A673 (cell line): ENCODE data around the gene BEND5. TPM values are rescaled to one million over a fixed set of nuclear protein-coding genes. Genes with fewer than 3 reads are reported as not detected.

Source experiments
- BruUV-seq: library from RNA; stranded (reverse); fragments of 400-500 nt; replicated peaks from 2 replicates; lab custom pipeline; 2021; lab: Mats Ljungman, UMichigan
- CTCF ChIA-PET: fragments of 300-600 bp; sonication (Branson Sonifier 250); formaldehyde crosslinking; loops from one replicate; lab custom pipeline; 2022; ENCODE audit warnings: antibody characterized with exemption; lab: Charles Lee
- POLR2A ChIA-PET: fragments of 300-600 bp; sonication (Branson Sonifier 250); formaldehyde crosslinking; loops from one replicate; lab custom pipeline; 2022; ENCODE audit warnings: antibody characterized with exemption; ENCODE audit not compliant: low non-redundant PET; lab: Charles Lee
- DNase-seq: peaks from one replicate; pipeline ENCODE4 v3.0.0-alpha.2; 2015; ENCODE audit warnings: low spot score
- H3K27ac ChIP-seq: fragments of 200-600 bp; sonication (generic); 2 replicates; pipeline ENCODE4 v1.5.1; 2016; ENCODE audit warnings: mixed run types, low read depth, mild to moderate bottlenecking, mixed read lengths, antibody characterized with exemption, low read length; ENCODE audit not compliant: poor library complexity, severe bottlenecking
- H3K27me3 ChIP-seq: fragments of 200-600 bp; sonication (generic); replicated peaks from 2 replicates; pipeline ENCODE4 v1.6.1; 2017; ENCODE audit warnings: mixed run types, low read depth, mild to moderate bottlenecking, mixed read lengths, antibody characterized with exemption, low read length; ENCODE audit not compliant: insufficient read depth, poor library complexity
- H3K36me3 ChIP-seq: fragments of 200-600 bp; sonication (generic); 2 replicates; pipeline ENCODE4 v1.6.1; 2016; ENCODE audit warnings: mixed run types, mild to moderate bottlenecking, mixed read lengths, antibody characterized with exemption, low read length; ENCODE audit not compliant: insufficient read depth, poor library complexity, severe bottlenecking
- H3K4me1 ChIP-seq: fragments of 200-600 bp; sonication (generic); 2 replicates; pipeline ENCODE4 v1.6.1; 2017; ENCODE audit warnings: mixed run types, mild to moderate bottlenecking, mixed read lengths, antibody characterized with exemption, low read length; ENCODE audit not compliant: insufficient read depth, poor library complexity, severe bottlenecking
- H3K4me3 ChIP-seq: fragments of 200-600 bp; sonication (generic); 2 replicates; pipeline ENCODE4 v1.5.1; 2016; ENCODE audit warnings: low read depth, mixed run types, mild to moderate bottlenecking, mixed read lengths, low read length; ENCODE audit not compliant: poor library complexity, severe bottlenecking
- H3K9me3 ChIP-seq: fragments of 200-600 bp; sonication (generic); 2 replicates; pipeline ENCODE4 v1.6.1; 2016; ENCODE audit warnings: mixed run types, low read depth, mild to moderate bottlenecking, mixed read lengths, antibody characterized with exemption, low read length; ENCODE audit not compliant: poor library complexity, severe bottlenecking
- EZH2 ChIP-seq: fragments of 200-600 bp; sonication (generic); IDR thresholded peaks from 2 replicates; pipeline ENCODE4 v1.6.1; 2017; ENCODE audit warnings: borderline replicate concordance, low read depth, mild to moderate bottlenecking, mixed read lengths, antibody characterized with exemption, low read length; ENCODE audit not compliant: poor library complexity, severe bottlenecking
- intact Hi-C: fragments of 100-400 bp; cut with micrococcal nuclease; formaldehyde crosslinking; loops from one replicate; pipeline ENCODE4 v1.10.0; 2022; ENCODE audit not compliant: unreplicated experiment
- total RNA-seq: library from RNA; stranded (reverse); gene quantifications from 2 replicates; pipeline ENCODE4 v1.2.3, GENCODE V29; 2021
- TF ChIP-seq, protein P1 (sequence below): fragments of 300-800, 200-600 bp; sonication (generic); conservative IDR thresholded peaks from 2 replicates; pipeline ENCODE4 v1.5.1; 2017; ENCODE audit warnings: low read depth, mild to moderate bottlenecking, antibody characterized with exemption, low read length, moderate library complexity, mixed read lengths

Gene BEND5
- total RNA-seq, 1 experiment from 2014 or later, result 6.2 TPM

DNA sequence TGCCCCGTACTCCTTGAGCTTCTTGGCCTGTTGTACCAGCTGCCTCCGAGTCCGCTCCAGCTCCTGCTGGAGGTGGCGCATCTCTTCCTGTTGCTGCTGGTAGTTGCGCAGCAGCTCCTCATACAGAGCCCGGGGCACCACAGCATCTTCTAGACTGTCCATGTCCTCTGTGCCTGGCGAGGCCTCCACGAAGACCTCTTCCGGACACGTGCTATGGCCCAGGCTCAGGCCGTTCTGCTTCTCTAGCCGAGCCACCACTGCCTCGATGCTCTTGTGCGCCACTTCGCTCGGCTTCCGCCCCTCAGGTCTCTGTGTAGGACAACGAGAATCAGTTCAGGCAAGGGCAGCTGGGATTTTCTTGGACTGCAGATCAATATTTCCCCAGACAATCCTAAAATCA is 17.7 kb downstream of the BEND5 start:
- Histone ChIP-seq H3K4me3 (no peak overlapping the region), H3K27ac (no peak overlapping the region), H3K9me3 (no peaks in the 10 kb centered on the region), H3K4me1 (no peaks in the 10 kb centered on the region), H3K36me3 (peaks cover 5% of the 10 kb centered on the region), H3K27me3 (no peaks in the 10 kb centered on the region)
- no TSS peak for BruUV-seq
- no peak for TF ChIP-seq EZH2
- TF ChIP-seq, protein P1, sequence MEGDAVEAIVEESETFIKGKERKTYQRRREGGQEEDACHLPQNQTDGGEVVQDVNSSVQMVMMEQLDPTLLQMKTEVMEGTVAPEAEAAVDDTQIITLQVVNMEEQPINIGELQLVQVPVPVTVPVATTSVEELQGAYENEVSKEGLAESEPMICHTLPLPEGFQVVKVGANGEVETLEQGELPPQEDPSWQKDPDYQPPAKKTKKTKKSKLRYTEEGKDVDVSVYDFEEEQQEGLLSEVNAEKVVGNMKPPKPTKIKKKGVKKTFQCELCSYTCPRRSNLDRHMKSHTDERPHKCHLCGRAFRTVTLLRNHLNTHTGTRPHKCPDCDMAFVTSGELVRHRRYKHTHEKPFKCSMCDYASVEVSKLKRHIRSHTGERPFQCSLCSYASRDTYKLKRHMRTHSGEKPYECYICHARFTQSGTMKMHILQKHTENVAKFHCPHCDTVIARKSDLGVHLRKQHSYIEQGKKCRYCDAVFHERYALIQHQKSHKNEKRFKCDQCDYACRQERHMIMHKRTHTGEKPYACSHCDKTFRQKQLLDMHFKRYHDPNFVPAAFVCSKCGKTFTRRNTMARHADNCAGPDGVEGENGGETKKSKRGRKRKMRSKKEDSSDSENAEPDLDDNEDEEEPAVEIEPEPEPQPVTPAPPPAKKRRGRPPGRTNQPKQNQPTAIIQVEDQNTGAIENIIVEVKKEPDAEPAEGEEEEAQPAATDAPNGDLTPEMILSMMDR, result no peak
- CTCF ChIA-PET, result no interaction called here
- no peak for DNase-seq
- intact Hi-C loops, result no loop called here
- POLR2A ChIA-PET, result no interaction called here

DNA sequence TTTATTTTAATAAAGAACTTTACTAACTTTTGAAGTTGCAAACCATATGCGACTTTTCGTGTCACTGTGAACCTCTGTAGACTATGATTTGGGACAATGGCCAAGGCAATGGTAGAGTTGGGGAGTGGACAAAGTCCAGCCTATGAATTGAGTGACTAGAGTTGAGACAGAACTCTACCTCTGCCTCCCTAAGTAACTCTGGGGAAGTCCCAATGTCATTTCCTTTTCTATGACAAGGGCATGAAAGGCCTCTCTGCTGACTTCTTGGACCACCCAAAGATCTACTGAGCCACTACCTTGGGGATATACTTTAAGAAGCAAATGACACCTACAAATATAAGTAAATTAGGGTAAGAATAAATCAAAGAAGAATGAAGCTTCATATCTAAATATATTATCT is 19.3 kb downstream of the BEND5 start:
- Histone ChIP-seq H3K27me3 (no peaks in the 10 kb centered on the region), H3K4me3 (no peak overlapping the region), H3K4me1 (no peaks in the 10 kb centered on the region), H3K36me3 (peaks cover 5% of the 10 kb centered on the region), H3K9me3 (no peaks in the 10 kb centered on the region), H3K27ac (no peak overlapping the region)
- no peak for DNase-seq
- intact Hi-C loops, result no loop called here
- ChIA-PET POLR2A (no interaction called here), CTCF (no interaction called here)
- BruUV-seq, result no TSS peak
- TF ChIP-seq, protein P1, result no peak
- no peak for TF ChIP-seq EZH2

- POLR2A ChIA-PET, result no interaction called here
- BruUV-seq, result no TSS peak
- DNase-seq, result no peak
- H3K4me1 ChIP-seq, result no peaks in the 10 kb centered on the region
- no peaks in the 10 kb centered on the region for H3K27me3 ChIP-seq
- no peak overlapping the region for H3K4me3 ChIP-seq
- CTCF ChIA-PET, result no interaction called here
- TF ChIP-seq EZH2, result no peak
- TF ChIP-seq, protein P1, result no peak
- no peak overlapping the region for H3K27ac ChIP-seq
- intact Hi-C loops, result no loop called here
- peaks cover 5% of the 10 kb centered on the region for H3K36me3 ChIP-seq
- no peaks in the 10 kb centered on the region for H3K9me3 ChIP-seq
These were observed 19.9 kb downstream of the BEND5 start for GRCh38 chr1:48756683-48757316.
